Measurements from ENCODE around the gene ZNF304. TPM values are rescaled to one million over a fixed set of nuclear protein-coding genes. Genes with fewer than 3 reads are reported as not detected.

Gene ZNF304
- 12.7 and 13.7 TPM in 2 replicates for total RNA-seq

DNA sequence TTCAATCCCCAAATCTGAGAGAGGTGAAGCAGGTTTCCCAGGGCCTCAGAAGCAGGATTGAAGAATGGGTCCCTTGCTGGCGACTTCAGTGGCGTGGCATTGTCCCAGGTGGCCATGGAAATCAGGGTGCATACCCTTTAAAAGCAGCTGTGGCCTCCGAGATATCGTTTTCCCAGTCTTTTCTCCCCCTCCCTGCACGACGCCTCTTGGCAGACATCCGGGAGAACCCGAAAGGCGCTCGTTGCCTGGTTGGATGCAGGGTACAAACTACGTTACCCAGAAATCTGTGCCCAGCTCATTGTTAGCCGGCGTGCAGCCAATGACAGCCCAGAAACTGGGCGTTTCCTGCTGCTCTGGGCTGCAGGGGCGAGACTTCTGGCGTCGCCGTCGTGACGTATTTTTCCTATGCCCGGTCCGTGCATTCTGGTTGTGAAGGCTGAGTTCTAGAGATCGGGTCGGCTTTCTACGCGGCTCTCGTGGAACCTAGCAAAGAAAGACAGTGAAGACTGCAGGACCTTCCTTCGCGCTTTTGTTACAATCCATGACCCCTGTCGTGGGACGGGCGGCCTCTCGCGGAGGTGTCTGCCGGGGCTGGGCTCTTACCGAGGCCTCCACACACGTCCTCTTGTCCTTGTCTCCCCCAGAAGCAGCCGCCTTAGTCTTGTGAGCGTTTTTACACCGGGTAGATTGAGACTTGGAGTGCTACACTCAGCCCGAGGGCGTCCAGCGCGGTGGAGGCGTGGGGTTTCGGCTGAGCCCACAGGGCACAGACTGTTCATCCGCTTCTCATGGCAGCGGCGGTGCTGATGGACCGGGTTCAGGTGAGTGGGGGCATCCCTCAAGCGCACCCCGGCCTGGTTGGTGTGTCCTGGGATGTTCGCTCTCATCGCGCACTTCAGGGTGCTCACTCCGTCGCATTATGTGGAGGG, at the start of gene ZNF304:
ZNF304 (plus strand) TSS at position 395 of the 929 bp plus-strand sequence; CDS start at position 789, 394 bp downstream.
- peaks cover 10% of the 10 kb centered on the region for H3K36me3 ChIP-seq (ENCODE audit: control insufficient read depth, insufficient read depth, low read length)
- DNase-seq (ENCODE audit: low read depth): peak; percentile 93
- no peaks in the 10 kb centered on the region for H3K27me3 ChIP-seq (ENCODE audit: control insufficient read depth, insufficient read depth, low read length)
- TF ChIP-seq, protein P1, sequence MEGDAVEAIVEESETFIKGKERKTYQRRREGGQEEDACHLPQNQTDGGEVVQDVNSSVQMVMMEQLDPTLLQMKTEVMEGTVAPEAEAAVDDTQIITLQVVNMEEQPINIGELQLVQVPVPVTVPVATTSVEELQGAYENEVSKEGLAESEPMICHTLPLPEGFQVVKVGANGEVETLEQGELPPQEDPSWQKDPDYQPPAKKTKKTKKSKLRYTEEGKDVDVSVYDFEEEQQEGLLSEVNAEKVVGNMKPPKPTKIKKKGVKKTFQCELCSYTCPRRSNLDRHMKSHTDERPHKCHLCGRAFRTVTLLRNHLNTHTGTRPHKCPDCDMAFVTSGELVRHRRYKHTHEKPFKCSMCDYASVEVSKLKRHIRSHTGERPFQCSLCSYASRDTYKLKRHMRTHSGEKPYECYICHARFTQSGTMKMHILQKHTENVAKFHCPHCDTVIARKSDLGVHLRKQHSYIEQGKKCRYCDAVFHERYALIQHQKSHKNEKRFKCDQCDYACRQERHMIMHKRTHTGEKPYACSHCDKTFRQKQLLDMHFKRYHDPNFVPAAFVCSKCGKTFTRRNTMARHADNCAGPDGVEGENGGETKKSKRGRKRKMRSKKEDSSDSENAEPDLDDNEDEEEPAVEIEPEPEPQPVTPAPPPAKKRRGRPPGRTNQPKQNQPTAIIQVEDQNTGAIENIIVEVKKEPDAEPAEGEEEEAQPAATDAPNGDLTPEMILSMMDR (IDR thresholded peaks at IDR 0.05; ENCODE audit: insufficient read depth, low read length, severe bottlenecking): no peak
- peak; percentile 97 for FAIRE-seq
- H3K4me3 ChIP-seq (ENCODE audit: low read depth, low read length): peak within 1 kb of the TSS; percentile 92

DNA sequence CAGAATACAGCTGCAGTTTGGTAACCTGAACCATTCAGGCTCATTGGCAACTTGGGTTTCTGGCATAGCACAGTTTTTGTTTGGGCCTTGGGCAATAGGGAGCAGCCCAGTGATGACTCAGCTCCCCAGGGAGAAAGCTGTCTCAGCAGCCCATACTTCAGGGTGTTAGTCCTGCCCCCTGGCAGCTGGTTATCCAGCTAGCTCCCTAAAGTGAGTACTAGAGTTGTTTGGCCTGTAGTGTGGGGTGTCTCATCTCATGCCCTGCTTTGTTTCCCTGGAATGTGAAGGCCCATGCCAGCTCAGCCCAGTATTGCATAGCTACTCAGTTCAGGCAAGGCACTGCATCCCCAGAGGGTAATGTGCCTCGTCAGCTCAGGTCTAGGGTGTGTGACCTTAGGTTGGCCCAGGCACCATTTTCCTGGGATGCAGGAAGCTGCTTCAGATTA, 49.0 kb upstream of the ZNF304 start:
- DNase-seq (ENCODE audit: low read depth): peak; percentile 98
- TF ChIP-seq, protein P1 (IDR thresholded peaks at IDR 0.05; ENCODE audit: insufficient read depth, low read length, severe bottlenecking): peak; percentile 32
- Histone ChIP-seq H3K4me3 (ENCODE audit: low read depth, low read length) (no peak overlapping the region), H3K27me3 (ENCODE audit: control insufficient read depth, insufficient read depth, low read length) (no peaks in the 10 kb centered on the region), H3K36me3 (ENCODE audit: control insufficient read depth, insufficient read depth, low read length) (no peaks in the 10 kb centered on the region)
- FAIRE-seq: peak; percentile 95

DNA sequence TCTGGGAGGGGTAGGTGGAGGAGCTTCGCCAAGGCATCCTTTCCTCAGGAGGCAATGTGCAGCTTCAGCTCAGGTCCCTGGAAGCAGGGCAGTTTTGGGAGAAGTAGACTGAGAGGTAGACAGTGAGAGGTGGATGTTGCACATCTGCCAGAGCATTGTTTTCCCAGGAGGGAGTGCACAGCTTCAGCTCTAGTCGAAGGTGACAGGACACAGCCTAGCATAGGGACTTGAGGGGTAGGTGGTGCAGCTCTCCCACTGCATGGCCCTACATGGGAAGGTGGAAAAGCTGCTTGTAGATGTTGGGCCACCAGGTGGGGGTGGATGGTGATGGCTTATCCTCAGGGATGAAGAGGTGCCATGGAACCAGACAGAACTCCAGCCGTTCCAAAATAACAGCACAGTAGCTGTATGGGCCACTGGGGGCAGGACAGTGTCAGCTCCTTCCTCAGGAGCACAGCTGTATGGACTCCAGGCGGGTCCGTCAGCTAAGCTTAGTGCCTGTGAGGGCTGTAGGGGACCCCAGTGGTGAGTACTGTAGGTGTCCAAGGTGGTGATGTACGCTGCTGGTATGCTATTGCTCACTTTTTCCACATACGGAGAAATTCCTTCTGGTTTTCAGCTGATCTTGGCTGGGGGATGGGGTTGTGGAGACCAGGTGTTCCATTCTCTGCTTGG, 48.2 kb upstream of the ZNF304 start:
- no peaks in the 10 kb centered on the region for H3K36me3 ChIP-seq (ENCODE audit: control insufficient read depth, insufficient read depth, low read length)

DNA sequence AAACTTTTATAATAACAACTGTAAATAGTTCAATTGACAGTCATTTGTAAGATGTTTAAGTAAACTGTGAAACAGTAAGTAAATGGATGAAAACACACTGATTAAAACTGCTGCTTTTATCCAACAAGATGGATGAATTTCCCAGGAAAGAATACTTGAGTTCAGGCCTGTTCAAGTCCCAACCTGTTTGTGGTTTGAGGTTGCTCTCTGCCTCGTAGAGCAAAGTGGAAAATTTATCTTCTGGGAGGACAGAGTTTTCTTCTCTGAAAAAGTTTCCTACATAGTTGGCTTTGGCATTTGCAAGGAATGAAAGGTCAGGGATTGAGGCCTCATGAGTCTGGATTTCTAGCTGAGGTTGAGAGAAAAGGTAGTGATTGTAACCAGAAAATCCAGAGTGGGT, 46.0 kb upstream of the ZNF304 start:
- FAIRE-seq: no peak
- Histone ChIP-seq H3K4me3 (ENCODE audit: low read depth, low read length) (no peak overlapping the region), H3K36me3 (ENCODE audit: control insufficient read depth, insufficient read depth, low read length) (no peaks in the 10 kb centered on the region), H3K27me3 (ENCODE audit: control insufficient read depth, insufficient read depth, low read length) (no peaks in the 10 kb centered on the region)
- peak; percentile 84 for DNase-seq (ENCODE audit: low read depth)
- TF ChIP-seq, protein P1 (IDR thresholded peaks at IDR 0.05; ENCODE audit: insufficient read depth, low read length, severe bottlenecking): no peak

More for the DNA sequence above, 48.2 kb upstream of the ZNF304 start:
- DNase-seq (ENCODE audit: low read depth) (no peak), FAIRE-seq (no peak)
- no peak overlapping the region for H3K4me3 ChIP-seq (ENCODE audit: low read depth, low read length)
- no peaks in the 10 kb centered on the region for H3K27me3 ChIP-seq (ENCODE audit: control insufficient read depth, insufficient read depth, low read length)
- TF ChIP-seq, protein P1 (IDR thresholded peaks at IDR 0.05; ENCODE audit: insufficient read depth, low read length, severe bottlenecking): peak; percentile 3

DNA sequence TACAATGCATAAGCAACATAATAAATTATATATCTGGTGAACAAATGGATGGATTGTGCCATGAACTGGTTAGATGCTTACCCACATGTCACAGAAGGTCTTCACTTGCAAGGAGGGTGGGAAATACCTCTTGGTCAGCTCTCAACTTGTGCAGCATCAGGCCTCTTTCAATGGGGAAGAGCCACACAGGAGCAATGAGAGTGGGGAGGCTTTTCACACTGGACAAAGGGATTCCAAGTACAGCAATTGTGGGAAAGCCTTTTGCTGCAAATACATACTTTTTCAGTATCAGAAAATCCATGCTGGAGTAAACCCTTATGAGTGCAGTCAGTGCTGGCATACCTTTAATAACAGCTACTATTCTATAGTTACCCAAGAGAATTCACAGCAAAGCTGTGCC, 42.6 kb upstream of the ZNF304 start:
- FAIRE-seq: no peak
- DNase-seq (ENCODE audit: low read depth): no peak
- TF ChIP-seq, protein P1 (IDR thresholded peaks at IDR 0.05; ENCODE audit: insufficient read depth, low read length, severe bottlenecking): no peak
- H3K36me3 ChIP-seq (ENCODE audit: control insufficient read depth, insufficient read depth, low read length): no peaks in the 10 kb centered on the region
- H3K4me3 ChIP-seq (ENCODE audit: low read depth, low read length): no peak overlapping the region
- no peaks in the 10 kb centered on the region for H3K27me3 ChIP-seq (ENCODE audit: control insufficient read depth, insufficient read depth, low read length)
